ENCODE data around the gene IMPA2.
A peak's percentile ranks its signal among the peaks of the same experiment; 100 is the strongest.

Gene IMPA2

GRCh38 chr18:11989966-11990380 lies 8.7 kb downstream of the IMPA2 start:
- no peak for DNase-seq (ENCODE audit: low read depth)

- DNase-seq (ENCODE audit: low read depth), result no peak
Observed at GRCh38 chr18:11990539-11990938, 9.2 kb downstream of the IMPA2 start.

GRCh38 chr18:11991021-11991795 lies 9.9 kb downstream of the IMPA2 start:
- no peak for DNase-seq (ENCODE audit: low read depth)

- no peak for DNase-seq (ENCODE audit: low read depth)
Observed at GRCh38 chr18:11992096-11992790, 10.9 kb downstream of the IMPA2 start.

- no peak for DNase-seq (ENCODE audit: low read depth)
Observed at GRCh38 chr18:11993264-11993916, 12.1 kb downstream of the IMPA2 start.

- peak; percentile 85 for DNase-seq (ENCODE audit: low read depth)
Observed at GRCh38 chr18:11994336-11994702, 13.0 kb downstream of the IMPA2 start.

GRCh38 chr18:11994703-11995444 lies 13.6 kb downstream of the IMPA2 start:
- no peak for DNase-seq (ENCODE audit: low read depth)

- peak; percentile 63 for DNase-seq (ENCODE audit: low read depth)
Observed at GRCh38 chr18:11995445-11996189, 14.3 kb downstream of the IMPA2 start.

- no peak for DNase-seq (ENCODE audit: low read depth)
Observed at GRCh38 chr18:11996190-11996754, 15.0 kb downstream of the IMPA2 start.

GRCh38 chr18:11996907-11997306 lies 15.6 kb downstream of the IMPA2 start:
- DNase-seq (ENCODE audit: low read depth), result no peak

GRCh38 chr18:11997466-11997865 lies 16.2 kb downstream of the IMPA2 start:
- DNase-seq (ENCODE audit: low read depth), result no peak

- no peak for DNase-seq (ENCODE audit: low read depth)
Observed at GRCh38 chr18:11998193-11998592, 16.9 kb downstream of the IMPA2 start.

GRCh38 chr18:11999429-11999828 lies 18.1 kb downstream of the IMPA2 start:
- no peak for DNase-seq (ENCODE audit: low read depth)

- DNase-seq (ENCODE audit: low read depth), result no peak
Observed at GRCh38 chr18:12000072-12000659, 18.9 kb downstream of the IMPA2 start.

GRCh38 chr18:12001421-12001820 lies 20.1 kb downstream of the IMPA2 start:
- DNase-seq (ENCODE audit: low read depth), result no peak

GRCh38 chr18:12003894-12004293 lies 22.6 kb downstream of the IMPA2 start:
- no peak for DNase-seq (ENCODE audit: low read depth)

- DNase-seq (ENCODE audit: low read depth), result no peak
Observed at GRCh38 chr18:12005538-12006487, 24.5 kb downstream of the IMPA2 start.

GRCh38 chr18:12006488-12006840 lies 25.2 kb downstream of the IMPA2 start:
- DNase-seq (ENCODE audit: low read depth), result no peak

GRCh38 chr18:12007063-12007462 lies 25.8 kb downstream of the IMPA2 start:
- DNase-seq (ENCODE audit: low read depth), result no peak
